ENCODE measurements around the gene COL17A1. TPM values are rescaled to one million over a fixed set of nuclear protein-coding genes. Genes with fewer than 3 reads are reported as not detected.

Gene COL17A1
- total RNA-seq, 1 experiment from 2014 or later: 0.26 TPM

GRCh38 chr10:104098358-104098925 is 12.8 kb upstream of the COL17A1 start:
- H3K27me3 ChIP-seq (ENCODE audit: control insufficient read depth, insufficient read depth, low read length): no peaks in the 10 kb centered on the region
- no peaks in the 10 kb centered on the region for H3K9me3 ChIP-seq (ENCODE audit: control insufficient read depth, insufficient read depth, low read depth, low read length)
- TF ChIP-seq SIN3A (IDR thresholded peaks at IDR 0.05; ENCODE audit: borderline replicate concordance, insufficient read depth, low read depth, low read length): no peak
- ATAC-seq: no peak
- H3K36me3 ChIP-seq (ENCODE audit: control insufficient read depth, insufficient read depth, low read length): no peaks in the 10 kb centered on the region
- in situ Hi-C loops (cut with HindIII; ENCODE audit: low pct_unique_long_range_greater_than_20kb, low sequenced_read_pairs) (no loop called here), intact Hi-C loops (cut with micrococcal nuclease; ENCODE audit: unreplicated experiment) (no loop called here)
- no TSS peak for BruUV-seq (replicated peaks)
- CTCF ChIA-PET: no interaction called here
- POLR2A ChIA-PET: no interaction called here
- H3K4me1 ChIP-seq (ENCODE audit: control insufficient read depth, insufficient read depth, low read length): no peaks in the 10 kb centered on the region
- no peak overlapping the region for H3K27ac ChIP-seq (ENCODE audit: low read length)
- no peak for DNase-seq (ENCODE audit: low read depth, low spot score)
- no peak overlapping the region for H3K4me3 ChIP-seq (ENCODE audit: low read depth in 2 of 2, low read length in 2 of 2)

- H3K4me1 ChIP-seq (ENCODE audit: control insufficient read depth, insufficient read depth, low read length): no peaks in the 10 kb centered on the region
- in situ Hi-C loops (cut with HindIII; ENCODE audit: low pct_unique_long_range_greater_than_20kb, low sequenced_read_pairs): no loop called here
- BruUV-seq (replicated peaks): no TSS peak
These were observed 11.0 kb upstream of the COL17A1 start for GRCh38 chr10:104096692-104097091.

DNA sequence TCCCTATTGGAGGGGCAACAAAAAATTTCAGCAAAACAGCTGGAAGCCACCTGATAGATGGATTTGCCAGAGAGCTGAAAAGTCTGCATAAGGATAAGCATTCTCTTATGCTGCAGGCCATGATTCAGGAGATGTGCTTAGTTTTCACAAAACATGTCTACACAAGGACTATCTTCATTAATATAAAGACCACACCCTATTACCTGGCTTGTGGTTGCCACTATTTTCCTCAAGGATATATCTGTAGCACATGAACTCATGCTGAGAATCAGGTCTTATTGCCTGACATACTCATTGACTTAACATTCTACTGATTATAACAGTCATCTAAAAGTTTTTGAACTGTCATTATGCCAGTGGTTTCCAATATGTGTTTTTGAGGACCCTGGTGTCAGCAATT is 7.1 kb upstream of the COL17A1 start:
- intact Hi-C loops (cut with micrococcal nuclease; ENCODE audit: unreplicated experiment): no loop called here
- ATAC-seq: no peak
- ChIA-PET POLR2A (no interaction called here), CTCF (no interaction called here)
- no TSS peak for BruUV-seq (replicated peaks)
- H3K27ac ChIP-seq (ENCODE audit: low read length): no peak overlapping the region
- no peaks in the 10 kb centered on the region for H3K9me3 ChIP-seq (ENCODE audit: control insufficient read depth, insufficient read depth, low read depth, low read length)
- no peak for TF ChIP-seq SIN3A (IDR thresholded peaks at IDR 0.05; ENCODE audit: borderline replicate concordance, insufficient read depth, low read depth, low read length)
- TF ChIP-seq, protein P1, sequence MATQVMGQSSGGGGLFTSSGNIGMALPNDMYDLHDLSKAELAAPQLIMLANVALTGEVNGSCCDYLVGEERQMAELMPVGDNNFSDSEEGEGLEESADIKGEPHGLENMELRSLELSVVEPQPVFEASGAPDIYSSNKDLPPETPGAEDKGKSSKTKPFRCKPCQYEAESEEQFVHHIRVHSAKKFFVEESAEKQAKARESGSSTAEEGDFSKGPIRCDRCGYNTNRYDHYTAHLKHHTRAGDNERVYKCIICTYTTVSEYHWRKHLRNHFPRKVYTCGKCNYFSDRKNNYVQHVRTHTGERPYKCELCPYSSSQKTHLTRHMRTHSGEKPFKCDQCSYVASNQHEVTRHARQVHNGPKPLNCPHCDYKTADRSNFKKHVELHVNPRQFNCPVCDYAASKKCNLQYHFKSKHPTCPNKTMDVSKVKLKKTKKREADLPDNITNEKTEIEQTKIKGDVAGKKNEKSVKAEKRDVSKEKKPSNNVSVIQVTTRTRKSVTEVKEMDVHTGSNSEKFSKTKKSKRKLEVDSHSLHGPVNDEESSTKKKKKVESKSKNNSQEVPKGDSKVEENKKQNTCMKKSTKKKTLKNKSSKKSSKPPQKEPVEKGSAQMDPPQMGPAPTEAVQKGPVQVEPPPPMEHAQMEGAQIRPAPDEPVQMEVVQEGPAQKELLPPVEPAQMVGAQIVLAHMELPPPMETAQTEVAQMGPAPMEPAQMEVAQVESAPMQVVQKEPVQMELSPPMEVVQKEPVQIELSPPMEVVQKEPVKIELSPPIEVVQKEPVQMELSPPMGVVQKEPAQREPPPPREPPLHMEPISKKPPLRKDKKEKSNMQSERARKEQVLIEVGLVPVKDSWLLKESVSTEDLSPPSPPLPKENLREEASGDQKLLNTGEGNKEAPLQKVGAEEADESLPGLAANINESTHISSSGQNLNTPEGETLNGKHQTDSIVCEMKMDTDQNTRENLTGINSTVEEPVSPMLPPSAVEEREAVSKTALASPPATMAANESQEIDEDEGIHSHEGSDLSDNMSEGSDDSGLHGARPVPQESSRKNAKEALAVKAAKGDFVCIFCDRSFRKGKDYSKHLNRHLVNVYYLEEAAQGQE (IDR thresholded peaks at IDR 0.05; ENCODE audit: insufficient read depth in 1 of 2, low read depth in 2 of 2, low read length in 1 of 2): no peak
- TF ChIP-seq, protein P2, sequence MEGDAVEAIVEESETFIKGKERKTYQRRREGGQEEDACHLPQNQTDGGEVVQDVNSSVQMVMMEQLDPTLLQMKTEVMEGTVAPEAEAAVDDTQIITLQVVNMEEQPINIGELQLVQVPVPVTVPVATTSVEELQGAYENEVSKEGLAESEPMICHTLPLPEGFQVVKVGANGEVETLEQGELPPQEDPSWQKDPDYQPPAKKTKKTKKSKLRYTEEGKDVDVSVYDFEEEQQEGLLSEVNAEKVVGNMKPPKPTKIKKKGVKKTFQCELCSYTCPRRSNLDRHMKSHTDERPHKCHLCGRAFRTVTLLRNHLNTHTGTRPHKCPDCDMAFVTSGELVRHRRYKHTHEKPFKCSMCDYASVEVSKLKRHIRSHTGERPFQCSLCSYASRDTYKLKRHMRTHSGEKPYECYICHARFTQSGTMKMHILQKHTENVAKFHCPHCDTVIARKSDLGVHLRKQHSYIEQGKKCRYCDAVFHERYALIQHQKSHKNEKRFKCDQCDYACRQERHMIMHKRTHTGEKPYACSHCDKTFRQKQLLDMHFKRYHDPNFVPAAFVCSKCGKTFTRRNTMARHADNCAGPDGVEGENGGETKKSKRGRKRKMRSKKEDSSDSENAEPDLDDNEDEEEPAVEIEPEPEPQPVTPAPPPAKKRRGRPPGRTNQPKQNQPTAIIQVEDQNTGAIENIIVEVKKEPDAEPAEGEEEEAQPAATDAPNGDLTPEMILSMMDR (IDR thresholded peaks at IDR 0.05): no peak
- no peak for TF ChIP-seq TCF7L2 (IDR thresholded peaks at IDR 0.05; ENCODE audit: low read depth, low read length)
- no peak for TF ChIP-seq POLR2AphosphoS5 (IDR thresholded peaks at IDR 0.05; ENCODE audit: low read depth, low read length)
- no peaks in the 10 kb centered on the region for H3K36me3 ChIP-seq (ENCODE audit: control insufficient read depth, insufficient read depth, low read length)
- H3K27me3 ChIP-seq (ENCODE audit: control insufficient read depth, insufficient read depth, low read length): no peaks in the 10 kb centered on the region
- in situ Hi-C loops (cut with HindIII; ENCODE audit: low pct_unique_long_range_greater_than_20kb, low sequenced_read_pairs): no loop called here
- DNase-seq (ENCODE audit: low read depth, low spot score): no peak
- no peak overlapping the region for H3K4me3 ChIP-seq (ENCODE audit: low read depth in 2 of 2, low read length in 2 of 2)
- no peaks in the 10 kb centered on the region for H3K4me1 ChIP-seq (ENCODE audit: control insufficient read depth, insufficient read depth, low read length)

More at GRCh38 chr10:104096692-104097091, 11.0 kb upstream of the COL17A1 start:
- POLR2A ChIA-PET: no interaction called here
- intact Hi-C loops (cut with micrococcal nuclease; ENCODE audit: unreplicated experiment): no loop called here
- CTCF ChIA-PET: no interaction called here
- Histone ChIP-seq H3K4me3 (ENCODE audit: low read depth in 2 of 2, low read length in 2 of 2) (no peak overlapping the region), H3K27ac (ENCODE audit: low read length) (no peak overlapping the region), H3K27me3 (ENCODE audit: control insufficient read depth, insufficient read depth, low read length) (no peaks in the 10 kb centered on the region), H3K9me3 (ENCODE audit: control insufficient read depth, insufficient read depth, low read depth, low read length) (no peaks in the 10 kb centered on the region), H3K36me3 (ENCODE audit: control insufficient read depth, insufficient read depth, low read length) (no peaks in the 10 kb centered on the region)
- TF ChIP-seq, protein P1 (IDR thresholded peaks at IDR 0.05; ENCODE audit: insufficient read depth in 1 of 2, low read depth in 2 of 2, low read length in 1 of 2): no peak
- TF ChIP-seq SIN3A (IDR thresholded peaks at IDR 0.05; ENCODE audit: borderline replicate concordance, insufficient read depth, low read depth, low read length) (no peak), TCF7L2 (IDR thresholded peaks at IDR 0.05; ENCODE audit: low read depth, low read length) (no peak), POLR2AphosphoS5 (IDR thresholded peaks at IDR 0.05; ENCODE audit: low read depth, low read length) (no peak)
- TF ChIP-seq, protein P2 (IDR thresholded peaks at IDR 0.05): no peak
- DNase-seq (ENCODE audit: low read depth, low spot score) (no peak), ATAC-seq (no peak)

Data from Panc1 (cell line).